ENCODE measurements around the gene CCKAR.
"Not testable (repeated sequence)": the region's sequence is repeated elsewhere in the genome, so short reads cannot be mapped to it uniquely, and the experiment has no call there.

The CCKAR gene, protein sequence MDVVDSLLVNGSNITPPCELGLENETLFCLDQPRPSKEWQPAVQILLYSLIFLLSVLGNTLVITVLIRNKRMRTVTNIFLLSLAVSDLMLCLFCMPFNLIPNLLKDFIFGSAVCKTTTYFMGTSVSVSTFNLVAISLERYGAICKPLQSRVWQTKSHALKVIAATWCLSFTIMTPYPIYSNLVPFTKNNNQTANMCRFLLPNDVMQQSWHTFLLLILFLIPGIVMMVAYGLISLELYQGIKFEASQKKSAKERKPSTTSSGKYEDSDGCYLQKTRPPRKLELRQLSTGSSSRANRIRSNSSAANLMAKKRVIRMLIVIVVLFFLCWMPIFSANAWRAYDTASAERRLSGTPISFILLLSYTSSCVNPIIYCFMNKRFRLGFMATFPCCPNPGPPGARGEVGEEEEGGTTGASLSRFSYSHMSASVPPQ

DNA sequence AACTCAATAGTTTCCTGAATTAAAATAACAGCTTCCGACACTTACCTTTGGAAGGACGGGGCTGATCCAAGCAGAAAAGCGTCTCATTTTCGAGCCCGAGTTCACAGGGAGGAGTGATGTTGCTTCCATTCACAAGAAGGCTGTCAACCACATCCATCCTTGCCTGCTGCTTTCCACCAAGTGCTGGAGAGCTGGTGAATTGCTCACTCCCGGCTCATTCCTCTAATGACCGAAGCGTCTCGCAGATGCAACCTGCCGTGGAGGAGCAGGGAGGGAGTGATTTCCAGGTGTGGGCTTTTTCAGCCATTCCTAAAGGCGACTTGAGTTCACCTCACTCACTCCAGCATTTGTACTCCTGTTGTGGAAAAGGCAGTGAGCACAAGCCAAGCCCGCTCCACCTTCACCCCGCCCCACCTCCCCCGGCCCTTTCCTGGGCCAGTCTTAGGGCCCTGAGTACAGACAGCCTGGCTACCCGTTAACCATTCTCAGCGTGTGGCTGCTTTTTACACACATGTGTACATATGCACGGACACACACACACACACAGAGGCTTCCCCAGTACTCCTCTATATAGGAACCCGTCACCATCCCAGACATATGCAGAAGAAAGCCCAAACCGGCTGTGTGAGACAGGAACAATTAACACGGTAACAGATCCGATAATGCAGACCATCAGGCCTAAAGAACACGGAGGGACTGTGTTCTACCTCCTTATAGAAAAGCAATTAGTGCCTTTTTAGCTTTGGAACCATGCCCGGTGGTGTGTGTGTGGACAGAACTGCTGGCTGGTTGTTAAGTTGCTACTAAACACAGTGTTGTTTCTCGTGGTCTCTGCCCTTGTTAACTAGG, at the start of gene CCKAR:
CCKAR (minus strand) TSS at position 374 of the 849 bp plus-strand sequence; CDS start at position 157, 217 bp downstream.
- DNase-seq = peak; percentile 2

DNA sequence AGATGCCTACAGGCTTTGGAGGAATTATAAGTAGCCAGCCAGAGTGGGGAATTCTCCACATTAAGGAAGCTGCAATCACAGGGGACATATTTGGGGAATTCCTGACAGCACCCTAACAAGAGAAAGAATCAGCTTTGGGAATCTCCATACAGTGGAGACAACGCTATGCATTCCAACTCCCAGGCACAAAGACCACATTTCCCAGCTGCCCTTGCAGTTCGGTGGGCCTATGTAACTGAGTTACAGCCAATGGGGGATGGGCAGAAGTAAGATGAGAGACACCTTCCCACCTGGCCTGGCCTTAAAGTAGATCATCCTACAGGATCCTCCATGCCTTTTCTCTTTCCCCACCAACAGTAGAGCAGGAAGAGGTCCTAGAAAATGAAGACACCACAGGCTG, 43.4 kb upstream of the CCKAR start:
- no peak for DNase-seq

DNA sequence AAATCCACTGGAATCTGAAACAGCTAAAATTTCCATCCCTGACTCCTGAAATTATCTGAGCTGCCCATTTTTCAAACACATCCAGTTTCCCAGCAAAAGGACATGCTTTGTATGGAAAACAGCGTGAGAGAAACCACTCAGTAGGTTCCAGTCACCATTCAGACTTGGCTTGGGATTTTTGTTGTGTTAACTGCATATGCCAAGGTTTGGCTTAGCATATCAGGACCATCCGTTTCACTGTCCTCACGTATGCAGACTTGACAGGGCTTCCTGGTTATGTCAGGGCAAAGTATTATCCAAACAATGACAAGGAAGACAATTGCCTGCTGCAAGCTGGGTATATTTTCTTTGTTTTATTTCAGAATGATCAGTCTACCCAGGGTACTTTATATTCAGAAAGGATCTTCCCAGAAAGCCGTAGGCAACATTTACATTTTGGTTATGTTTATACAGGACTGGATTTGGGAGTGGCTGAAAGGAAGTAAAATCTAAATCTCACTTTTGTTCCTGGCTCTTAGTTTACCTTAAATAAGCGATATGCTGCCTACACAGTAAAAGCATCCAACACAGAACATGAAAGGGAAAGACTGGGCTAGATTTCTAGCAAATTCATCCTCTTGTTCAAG, 41.3 kb upstream of the CCKAR start:
- no peak for DNase-seq

DNA sequence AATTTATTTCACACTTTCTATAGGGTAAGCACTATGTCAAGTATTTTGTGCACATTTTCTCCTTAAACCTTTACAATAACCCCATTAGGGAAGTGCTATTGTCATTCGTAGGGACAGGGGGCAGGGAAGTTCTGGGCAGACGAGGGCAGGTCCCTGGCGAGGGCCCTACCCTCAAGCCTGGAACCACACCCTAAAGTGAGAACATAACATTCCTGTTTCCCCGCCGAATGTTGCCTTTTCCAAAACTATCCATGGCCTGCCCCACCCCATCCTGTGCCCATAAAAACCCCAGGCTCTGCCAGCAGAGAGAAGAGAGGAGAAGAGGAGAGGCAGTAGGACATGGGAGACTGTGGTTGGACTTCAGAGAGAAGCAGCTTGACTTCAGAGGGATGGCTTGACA, 39.8 kb upstream of the CCKAR start:
- DNase-seq = no peak

DNA sequence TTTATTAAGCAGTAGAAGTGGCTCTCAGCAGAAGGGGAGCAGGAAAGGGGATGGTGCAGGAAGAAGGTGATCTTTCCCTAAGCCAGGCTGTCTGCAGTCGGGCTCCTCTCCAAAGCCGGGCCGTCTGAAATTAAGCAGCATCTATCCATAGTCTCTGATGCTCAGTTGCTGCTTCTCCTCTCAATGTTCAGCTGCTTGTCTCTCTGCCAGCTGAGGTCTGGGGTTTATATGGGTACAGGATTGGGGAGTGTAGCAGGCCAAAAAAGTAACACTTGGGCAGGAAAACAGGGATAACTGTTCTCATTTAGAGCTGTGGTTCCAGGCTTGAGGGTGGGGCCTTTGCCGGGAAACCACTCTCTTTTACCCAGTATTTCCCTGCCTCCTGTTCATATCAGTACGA, 39.2 kb upstream of the CCKAR start:
- no peak for DNase-seq

DNA sequence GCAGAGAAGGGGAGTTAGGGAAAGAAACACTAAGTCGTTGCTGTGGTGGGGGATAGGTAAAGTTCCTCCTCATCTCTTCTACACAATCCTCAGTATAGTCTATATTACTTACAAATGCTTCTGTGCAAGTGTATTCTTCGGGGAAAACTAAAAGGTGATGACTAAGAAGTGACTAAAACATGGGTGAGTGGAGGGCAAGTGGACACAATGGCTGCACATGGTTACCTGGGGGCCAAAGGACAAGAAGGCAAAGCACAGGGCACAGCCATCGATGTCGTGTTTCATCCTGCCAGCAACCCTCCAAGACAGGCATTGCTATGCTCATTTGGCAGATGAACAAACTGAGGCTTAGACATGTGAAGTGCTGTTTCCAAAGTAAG, 35.5 kb upstream of the CCKAR start:
- no peak for DNase-seq

DNA sequence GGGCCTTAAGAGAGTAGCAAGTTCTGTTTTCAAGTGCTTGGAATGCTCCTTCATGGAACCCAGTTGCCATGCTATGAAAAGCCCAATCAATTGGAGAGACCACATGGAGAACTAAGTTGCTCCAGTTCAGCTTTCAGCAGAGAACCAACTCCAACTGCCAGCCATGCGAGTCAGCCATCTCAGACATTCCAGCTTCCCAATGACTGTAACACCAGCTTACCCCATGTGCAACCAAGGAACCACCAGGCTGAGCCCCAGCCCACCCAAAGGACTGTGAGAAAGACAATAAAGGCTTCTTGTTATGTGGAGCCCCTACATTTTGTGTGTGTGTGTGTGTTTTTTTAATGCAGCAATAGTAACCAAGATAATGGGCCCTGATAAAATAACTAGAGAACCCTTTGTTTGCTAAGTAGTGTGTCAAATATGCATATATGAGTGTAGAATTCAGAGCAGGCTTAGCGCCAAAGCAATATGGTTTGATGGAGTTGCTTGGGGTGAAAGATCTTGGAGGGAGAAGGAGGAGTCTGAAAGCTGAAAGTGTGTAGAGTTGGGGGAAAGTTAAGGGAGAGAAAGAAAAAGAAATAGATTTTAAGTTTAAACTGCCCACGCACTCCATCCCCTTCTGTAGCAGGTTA, 35.0 kb upstream of the CCKAR start:
- DNase-seq = no peak

DNA sequence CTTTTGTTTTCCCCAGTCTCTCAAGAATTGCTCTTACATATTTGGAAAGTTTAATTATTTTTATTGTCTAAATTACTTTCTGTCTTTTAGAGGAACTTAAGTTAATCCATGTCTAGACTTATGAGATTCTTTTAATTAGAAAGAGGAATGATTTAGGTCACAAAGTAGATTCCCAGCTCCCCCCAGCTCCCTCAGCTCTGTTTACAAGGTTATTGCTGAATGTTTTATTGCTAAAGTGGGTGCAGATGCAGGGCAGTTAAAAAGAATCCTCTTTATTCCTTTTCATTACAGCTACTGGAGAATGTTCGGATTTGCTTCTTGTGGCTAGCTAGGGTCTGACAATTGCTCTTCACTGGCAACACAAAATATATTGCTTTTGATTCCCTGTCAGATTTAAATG, 33.7 kb upstream of the CCKAR start:
- DNase-seq = no peak

DNA sequence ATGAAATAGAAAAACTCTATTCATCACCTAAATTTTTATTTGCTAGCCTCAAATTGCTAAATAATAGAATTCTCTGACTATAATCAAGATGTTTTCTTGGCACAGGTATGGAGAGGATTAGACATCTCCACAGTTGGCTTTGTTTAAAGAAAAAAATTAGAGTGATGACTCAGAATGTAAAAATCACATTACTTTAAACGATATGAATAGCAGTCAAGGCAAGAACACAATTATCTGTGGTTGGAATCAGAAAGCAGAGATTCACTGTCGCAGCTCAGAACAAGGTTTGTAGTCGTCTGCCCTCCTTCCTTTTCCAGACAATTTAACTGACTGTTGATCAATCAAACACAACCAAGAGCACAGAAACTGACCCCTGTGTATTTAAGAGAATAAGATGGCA, 32.2 kb upstream of the CCKAR start:
- no peak for DNase-seq

DNA sequence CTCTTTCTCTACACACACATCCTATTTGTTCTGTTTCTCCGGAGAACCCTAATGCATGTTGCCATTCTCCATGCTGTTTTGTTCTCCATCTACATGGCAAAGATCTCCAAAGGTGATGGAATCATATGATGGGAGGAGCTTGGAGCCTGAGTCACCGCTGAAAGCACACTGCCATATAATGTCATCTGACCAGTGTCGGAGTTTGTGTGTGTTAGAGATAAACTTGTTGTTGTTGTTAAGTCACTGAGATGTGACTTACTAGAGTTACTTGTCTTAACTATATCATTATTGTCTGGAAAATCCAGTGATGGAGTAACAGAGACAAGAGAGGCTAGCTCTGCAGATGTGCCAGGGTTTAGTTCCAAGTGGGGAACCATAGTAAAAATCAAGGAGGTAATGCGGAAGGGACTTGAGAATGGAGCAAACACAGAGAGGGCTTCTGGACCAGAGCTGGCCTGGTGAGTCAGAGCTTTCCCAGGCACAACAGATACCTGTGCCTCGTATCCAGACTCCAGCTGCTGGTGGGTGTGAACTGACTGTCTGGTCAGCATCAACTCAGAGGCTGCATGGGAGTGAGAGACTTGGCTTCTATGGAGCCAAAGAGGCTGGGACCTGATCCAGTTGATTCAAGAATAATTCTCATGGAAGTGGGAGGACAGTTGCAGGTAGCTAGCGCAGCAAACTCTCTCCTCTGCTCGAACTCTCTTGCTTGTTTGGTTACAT, 30.6 kb upstream of the CCKAR start:
- DNase-seq = no peak

DNA sequence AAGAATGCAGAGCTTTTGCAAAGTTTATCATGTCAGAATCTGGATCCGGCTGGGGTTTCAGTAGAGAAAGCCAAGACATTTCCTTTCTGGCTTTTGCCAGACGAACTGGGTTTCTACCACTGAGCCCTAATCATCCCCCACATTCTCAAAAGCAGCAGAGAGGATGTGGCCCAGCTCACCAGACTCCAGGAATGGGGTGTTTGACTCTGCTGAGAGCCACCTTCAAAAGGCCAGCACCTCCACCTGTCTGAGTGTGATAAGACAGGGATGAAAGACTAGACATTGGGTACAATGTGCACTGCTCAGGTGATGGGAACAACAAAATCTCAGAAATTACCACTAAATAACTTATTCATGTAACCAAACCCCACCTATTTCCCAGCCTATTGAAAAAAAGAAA, 25.7 kb upstream of the CCKAR start:
- DNase-seq = no peak

DNA sequence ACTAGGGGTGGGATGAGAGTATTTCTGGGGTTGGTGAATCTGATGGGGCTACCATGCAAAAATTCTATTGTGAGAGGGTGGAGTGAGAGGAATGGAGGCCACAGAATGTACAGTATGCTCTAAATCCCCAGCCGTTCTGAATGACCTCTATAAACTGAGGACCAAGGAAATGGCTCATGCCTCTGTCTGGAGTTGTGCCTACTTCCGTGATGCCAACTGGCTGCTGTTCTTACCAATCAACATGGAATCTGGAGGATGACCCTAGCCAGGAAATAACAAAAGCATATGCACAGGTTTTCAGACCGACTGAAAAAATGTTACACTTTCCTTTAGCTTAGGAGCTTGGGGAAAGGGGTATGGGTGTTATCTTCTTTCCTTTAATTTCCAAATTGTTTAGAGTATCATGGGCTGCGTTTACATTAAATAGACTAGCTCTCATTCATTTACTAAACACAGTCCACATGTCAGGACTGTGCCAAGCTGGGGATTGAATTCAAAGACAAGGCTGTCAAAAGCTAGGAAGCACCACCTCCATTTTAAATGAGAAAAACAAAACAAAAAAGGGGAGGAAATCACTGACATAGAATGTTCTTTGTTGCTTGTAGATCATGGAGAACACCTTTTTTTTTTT, 20.2 kb upstream of the CCKAR start:
- DNase-seq = no peak

DNA sequence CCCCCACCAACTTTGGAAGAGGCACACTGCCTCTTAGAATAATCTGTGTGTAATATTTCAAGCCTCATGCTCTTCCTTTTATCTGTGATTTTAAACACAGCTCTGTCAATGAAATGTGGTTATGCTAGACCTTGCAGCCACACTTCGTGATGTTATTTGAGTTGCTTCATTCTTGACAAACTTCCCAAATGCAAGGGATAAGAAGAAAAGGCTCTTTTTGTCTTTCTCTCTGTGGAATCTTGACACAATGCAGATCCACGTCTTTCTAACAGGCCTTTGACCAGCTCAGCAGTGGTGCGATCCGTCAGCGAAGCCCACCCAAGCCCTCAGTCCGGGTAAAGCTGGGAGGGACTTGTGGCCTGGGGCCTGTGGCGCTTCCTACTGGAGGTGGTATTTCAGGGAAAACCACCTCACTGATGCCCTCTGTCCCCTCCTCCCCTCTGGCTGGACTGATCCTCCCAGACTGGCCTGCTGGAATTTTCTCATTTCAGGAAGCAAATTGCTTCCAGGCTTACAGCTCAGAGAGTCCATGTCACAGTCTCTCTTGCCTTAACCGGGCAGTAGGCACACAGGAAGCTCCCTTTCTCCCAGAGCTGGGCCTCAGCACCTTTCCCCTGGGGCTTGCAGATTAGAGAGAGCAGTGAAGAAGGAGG, 19.5 kb upstream of the CCKAR start:
- DNase-seq = no peak

DNA sequence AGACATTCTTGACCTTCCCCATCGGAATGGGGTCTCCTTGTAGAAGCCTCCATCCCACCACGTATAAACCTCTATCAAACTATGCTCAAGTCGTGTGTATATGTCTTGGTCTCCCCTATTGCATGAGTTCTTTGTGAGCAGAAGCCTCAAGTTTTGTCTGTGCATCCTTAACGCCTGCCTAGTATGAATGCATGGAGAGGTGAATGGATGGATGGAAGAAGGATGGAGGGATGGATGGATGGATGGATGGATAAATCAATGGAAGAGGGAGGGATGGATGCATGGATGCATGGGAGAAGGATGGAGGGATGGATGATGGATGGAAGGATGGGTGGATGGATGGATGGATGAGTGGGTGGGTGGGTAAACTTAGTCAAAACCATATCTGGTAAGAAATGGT, 17.0 kb upstream of the CCKAR start:
- no peak for DNase-seq

DNA sequence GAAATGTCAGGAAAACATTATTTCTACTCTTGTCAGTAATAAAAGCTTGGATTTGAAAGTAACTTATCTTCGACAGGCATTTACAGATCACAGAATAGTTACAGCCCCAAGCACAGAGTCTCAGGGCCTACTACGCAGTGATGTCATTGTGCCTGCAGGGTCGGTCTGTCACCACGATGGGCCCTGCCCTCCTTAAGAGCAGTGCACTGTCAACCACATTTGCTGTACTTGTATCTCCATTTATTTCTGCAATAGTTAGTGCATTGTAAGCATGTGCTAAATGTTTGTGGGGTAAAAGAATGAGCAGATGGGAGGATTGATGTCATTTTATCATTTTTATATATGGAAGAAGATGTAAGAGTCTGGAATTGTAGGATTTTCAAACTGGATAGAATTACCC, 13.6 kb upstream of the CCKAR start:
- no peak for DNase-seq

DNA sequence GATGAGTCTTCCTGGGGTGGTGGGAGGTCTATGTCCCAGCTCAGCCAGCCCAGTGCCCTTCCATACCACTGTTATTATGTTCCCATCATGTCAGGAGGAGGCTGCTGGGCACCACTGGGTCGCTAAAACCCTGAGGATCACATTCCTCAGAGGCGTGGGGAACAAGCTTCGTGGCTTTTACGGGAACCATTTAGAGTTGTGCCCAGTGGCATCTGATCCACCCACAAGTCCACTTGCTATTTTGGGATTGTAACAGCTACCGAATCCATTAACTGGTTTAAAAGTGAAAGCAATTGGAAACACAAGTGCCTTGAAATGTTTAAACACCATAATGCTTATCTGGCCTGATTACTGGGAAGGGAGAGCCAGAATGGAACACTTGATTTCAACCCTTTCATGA, 13.1 kb upstream of the CCKAR start:
- no peak for DNase-seq

DNA sequence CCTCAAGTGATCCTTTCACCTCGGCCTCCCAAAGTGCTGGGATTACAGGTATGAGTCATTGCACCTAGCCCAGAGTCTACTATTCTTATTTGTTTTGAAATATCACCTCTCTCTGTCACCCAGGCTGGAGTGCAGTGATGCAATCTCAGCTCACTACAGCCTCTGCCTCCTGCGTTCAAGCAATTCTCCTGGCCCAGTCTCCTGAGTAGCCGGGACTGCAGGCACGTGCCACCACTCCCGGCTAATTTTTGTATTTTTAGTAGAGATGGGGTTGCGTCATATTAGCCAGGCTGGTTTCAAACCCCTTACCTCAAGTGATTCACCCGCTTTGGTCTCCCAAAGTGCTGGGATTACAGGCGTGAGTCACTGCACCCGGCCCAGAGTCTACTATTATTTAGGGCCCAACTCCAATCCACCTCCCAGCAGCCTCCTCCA, 10.3 kb upstream of the CCKAR start:
- DNase-seq = not testable (repeated sequence)

DNA sequence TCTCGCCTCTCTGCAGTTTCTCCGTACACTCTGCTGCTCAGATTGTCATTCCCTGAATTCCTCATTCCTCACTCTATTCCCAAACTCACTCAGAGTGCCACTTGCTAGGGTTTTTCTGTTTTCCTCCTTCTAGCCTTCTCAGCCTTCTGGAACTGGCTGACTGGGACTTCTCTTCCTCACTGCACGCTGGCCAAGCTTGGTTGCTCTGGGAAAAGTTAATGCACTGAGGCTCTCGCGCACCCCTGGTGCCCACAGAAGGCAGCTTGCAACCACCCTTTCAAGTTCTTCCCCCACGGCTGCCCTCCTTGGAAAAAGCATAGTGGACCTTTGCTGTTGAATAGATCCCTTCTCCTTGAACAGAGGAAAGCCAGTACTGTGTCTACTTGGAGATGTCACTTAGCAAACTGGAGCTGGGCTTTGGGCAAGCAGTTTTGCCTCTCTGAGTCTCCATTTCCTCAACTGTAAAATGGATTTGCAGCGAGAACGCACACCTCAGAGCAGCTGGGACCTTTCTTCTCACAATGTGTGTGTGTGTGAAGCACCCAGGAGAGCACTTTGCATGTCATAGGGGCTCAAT, 6.0 kb upstream of the CCKAR start:
- no peak for DNase-seq

DNA sequence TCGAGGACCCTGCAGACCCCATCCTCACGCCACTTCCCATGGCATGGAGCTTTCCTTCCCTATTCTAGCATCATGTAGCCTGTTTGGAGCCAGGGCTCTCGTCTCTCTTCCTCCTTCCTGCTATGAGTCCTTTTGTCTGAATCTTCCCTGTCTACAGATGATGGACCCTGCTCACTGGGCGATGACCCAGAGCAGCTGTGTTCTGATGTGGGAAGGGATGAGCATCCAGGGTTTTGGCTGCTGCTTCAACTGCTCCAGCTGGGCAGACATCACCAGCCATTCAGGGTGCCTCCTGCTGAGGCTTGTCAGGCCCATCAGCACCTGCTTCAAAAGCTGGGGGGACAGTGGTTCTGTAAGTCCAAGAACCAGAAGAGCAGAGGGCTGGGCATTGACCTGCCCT, 3.2 kb upstream of the CCKAR start:
- no peak for DNase-seq

DNA sequence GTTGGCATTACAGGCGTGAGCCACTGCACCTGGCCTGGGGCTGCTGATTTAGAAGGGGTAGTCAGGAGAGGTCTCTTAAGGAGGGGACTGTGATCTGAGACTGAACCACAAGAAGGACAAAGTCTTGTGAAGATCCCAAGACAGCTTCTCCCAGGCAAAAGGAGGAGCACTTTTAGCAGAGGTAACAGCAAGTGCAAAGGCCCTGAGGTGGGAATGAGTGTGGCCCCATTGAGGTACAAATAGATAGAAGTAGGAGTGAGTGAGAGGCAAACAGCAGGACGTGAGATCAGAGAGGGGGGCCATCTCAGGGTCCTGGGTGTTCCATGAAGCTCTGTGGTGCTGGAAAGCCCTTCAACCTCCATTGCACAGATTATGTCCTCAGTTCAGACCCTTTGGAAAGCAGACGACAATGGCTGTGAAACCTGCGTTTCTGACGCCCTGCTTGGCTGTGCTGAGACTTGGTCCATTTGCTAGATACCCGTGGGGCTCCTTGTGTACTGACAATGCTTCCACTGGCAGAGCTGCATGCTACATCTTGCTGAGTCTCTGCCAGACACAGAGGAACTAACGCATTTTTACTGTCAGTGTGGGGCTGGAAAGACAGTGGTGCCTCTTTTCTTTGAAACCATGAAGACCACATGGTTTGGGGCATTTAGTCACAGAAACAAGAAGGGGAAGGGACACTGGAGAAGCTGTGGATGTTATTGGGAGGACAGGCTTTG, 1.3 kb upstream of the CCKAR start:
- no peak for DNase-seq

DNA sequence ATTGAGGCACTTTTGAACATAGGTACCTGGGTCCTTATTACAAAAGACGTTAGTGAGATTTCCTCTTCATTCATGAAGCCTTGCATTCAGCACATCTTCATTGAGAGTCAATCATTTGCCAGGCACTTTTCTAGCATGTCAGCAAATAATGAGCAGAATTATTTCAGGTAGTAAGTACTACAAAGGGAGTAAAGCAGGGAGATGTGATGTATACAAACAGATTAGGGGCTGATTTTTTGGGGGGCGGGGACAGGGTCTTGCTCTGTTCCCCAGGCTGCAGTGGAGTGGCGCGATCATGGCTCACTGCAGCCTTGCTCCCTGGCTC, 638 bp upstream of the CCKAR start:
- DNase-seq = no peak

Measured in NCI-H2171 treated with DMSO at 0.1 percent for 48 hours (cell line).